Neuronal stem cell (in vitro differentiated cells): ENCODE data around the gene MFAP4.

ENCODE experiments used
- DNase-seq: peaks from one replicate; pipeline ENCODE4 v3.0.0-alpha.2; 2013; ENCODE audit warnings: low spot score
- H2AFZ ChIP-seq: one replicate; pipeline ENCODE4 v1.6.1; 2013; ENCODE audit warnings: mild to moderate bottlenecking, low read length, inconsistent platforms
- H2AK5ac ChIP-seq: 2 replicates; pipeline ENCODE4 v1.6.1; 2013; ENCODE audit warnings: low read depth, mild to moderate bottlenecking, inconsistent platforms, low read length, moderate library complexity, mixed read lengths
- H2BK120ac ChIP-seq: 2 replicates; pipeline ENCODE4 v1.6.1; 2013; ENCODE audit warnings: low read depth, mild to moderate bottlenecking, inconsistent platforms, low read length, moderate library complexity, mixed read lengths
- H2BK12ac ChIP-seq: one replicate; pipeline ENCODE4 v1.6.1; 2013; ENCODE audit warnings: low read length, inconsistent platforms
- H2BK15ac ChIP-seq: 2 replicates; pipeline ENCODE4 v1.6.1; 2013; ENCODE audit warnings: mild to moderate bottlenecking, low read length, inconsistent platforms, mixed read lengths
- H2BK5ac ChIP-seq: one replicate; pipeline ENCODE4 v1.6.1; 2013; ENCODE audit warnings: inconsistent platforms, mild to moderate bottlenecking, low read length, moderate library complexity
- H3K14ac ChIP-seq: one replicate; pipeline ENCODE4 v1.6.1; 2013; ENCODE audit warnings: low read length, inconsistent platforms
- H3K18ac ChIP-seq: 2 replicates; pipeline ENCODE4 v1.6.1; 2013; ENCODE audit warnings: low read length, inconsistent platforms
- H3K23ac ChIP-seq: 2 replicates; pipeline ENCODE4 v1.6.1; 2013; ENCODE audit warnings: low read depth, mild to moderate bottlenecking, mixed read lengths, low read length, inconsistent platforms; ENCODE audit not compliant: poor library complexity
- H3K27ac ChIP-seq: replicated peaks from 3 replicates; pipeline ENCODE4 v1.5.1; 2013; ENCODE audit warnings: low read length, inconsistent platforms
- H3K27me3 ChIP-seq, 3 experiments: 2 replicates each; pipeline ENCODE4 v1.6.1; 2013; ENCODE audit warnings: low read length in 3 of 3, mild to moderate bottlenecking in 2 of 3, inconsistent platforms in 1 of 3, low read depth in 1 of 3, mixed read lengths in 1 of 3, moderate library complexity in 1 of 3; ENCODE audit not compliant: control insufficient read depth in 3 of 3, insufficient read depth in 3 of 3
- H3K36me3 ChIP-seq, 2 donors: replicated peaks in 1 of 2; 2 replicates each; pipeline ENCODE4 v1.6.1; 2013; ENCODE audit warnings: low read length in 2 of 2; ENCODE audit not compliant: control insufficient read depth in 2 of 2, insufficient read depth in 2 of 2
- H3K4ac ChIP-seq: 2 replicates; pipeline ENCODE4 v1.6.1; 2013; ENCODE audit warnings: inconsistent platforms, mild to moderate bottlenecking, low read length, moderate library complexity
- H3K4me1 ChIP-seq, 2 donors: 1 replicate in 1 of 2; 2 replicates in 1 of 2; pipeline ENCODE4 v1.6.1; 2013; ENCODE audit warnings: low read length in 2 of 2, low read depth in 1 of 2; ENCODE audit not compliant: control insufficient read depth in 2 of 2, insufficient read depth in 1 of 2
- H3K4me2 ChIP-seq: one replicate; pipeline ENCODE4 v1.6.1; 2013; ENCODE audit warnings: mild to moderate bottlenecking, low read length, inconsistent platforms; ENCODE audit not compliant: insufficient read depth, poor library complexity, severe bottlenecking
- H3K4me3 ChIP-seq, 2 donors: 2 replicates each; pipeline ENCODE4 v1.5.1; 2013; ENCODE audit warnings: low read length in 2 of 2, mild to moderate bottlenecking in 2 of 2, inconsistent platforms in 1 of 2, moderate library complexity in 1 of 2
- H3K79me1 ChIP-seq: one replicate; pipeline ENCODE4 v1.6.1; 2013; ENCODE audit warnings: low read depth, mild to moderate bottlenecking, inconsistent platforms, low read length, moderate library complexity
- H3K9ac ChIP-seq: one replicate; pipeline ENCODE4 v1.6.1; 2013; ENCODE audit warnings: mild to moderate bottlenecking, low read depth, low read length, inconsistent platforms; ENCODE audit not compliant: poor library complexity
- H3K9me3 ChIP-seq, 2 donors: replicated peaks in 1 of 2; 2 replicates each; pipeline versions ENCODE3 to v1.6.1; 2013; ENCODE audit warnings: low read length in 2 of 2, mild to moderate bottlenecking in 2 of 2, inconsistent platforms in 1 of 2, low read depth in 1 of 2, mixed read lengths in 1 of 2, moderate library complexity in 1 of 2; ENCODE audit not compliant: control insufficient read depth in 2 of 2, insufficient read depth in 1 of 2
- H4K8ac ChIP-seq: one replicate; pipeline ENCODE4 v1.6.1; 2013; ENCODE audit warnings: low read depth, mild to moderate bottlenecking, inconsistent platforms, low read length, moderate library complexity
- H4K91ac ChIP-seq: one replicate; pipeline ENCODE4 v1.6.1; 2013; ENCODE audit warnings: low read length, low read depth, mild to moderate bottlenecking, inconsistent platforms; ENCODE audit not compliant: poor library complexity
- WGBS, 2 donors: extraction: QIAGEN DNeasy Blood & Tissue Kit; methylation state at CpG; one replicate each; pipeline ENCODE4 v1.1.7; 2013; ENCODE audit warnings: missing lambda C conversion rate in 2 of 2, mixed read lengths in 1 of 2; ENCODE audit not compliant: insufficient read length in 2 of 2, insufficient replicate concordance in 1 of 2; ENCODE audit errors: extremely low coverage in 2 of 2; 5-methylcytosine and 5-hydroxymethylcytosine counted together

The MFAP4 gene

GRCh38 chr17:19372011-19372370, 15.0 kb downstream of the MFAP4 start:
- H3K14ac ChIP-seq: no peak overlapping the region
- H3K79me1 ChIP-seq: no peaks in the 10 kb centered on the region
- no peak overlapping the region for H3K9ac ChIP-seq
- H3K4me3 ChIP-seq: no peak overlapping the region
- no peak overlapping the region for H2BK120ac ChIP-seq
- H3K4me2 ChIP-seq: no peak overlapping the region
- peaks cover 0 to 3% of the 10 kb centered on the region in 2 donors for H3K4me1 ChIP-seq
- no CpG with 5 or more reads among the region's 9 CpGs for WGBS, 2 donors
- no peak overlapping the region for H2BK15ac ChIP-seq
- no peak overlapping the region for H2AFZ ChIP-seq
- H3K27me3 ChIP-seq: no peaks in the 10 kb centered on the region
- H3K18ac ChIP-seq: no peak overlapping the region
- H3K27ac ChIP-seq: no peak overlapping the region
- no peak overlapping the region for H2BK5ac ChIP-seq
- H3K36me3 ChIP-seq: peaks cover 0 to 4% of the 10 kb centered on the region in 2 donors
- no peaks in the 10 kb centered on the region for H3K9me3 ChIP-seq
- H2AK5ac ChIP-seq: no peak overlapping the region
- no peak overlapping the region for H4K8ac ChIP-seq
- DNase-seq: no peak
- no peak overlapping the region for H3K4ac ChIP-seq
- no peak overlapping the region for H4K91ac ChIP-seq
- H2BK12ac ChIP-seq: no peak overlapping the region
- H3K23ac ChIP-seq: no peak overlapping the region

DNA sequence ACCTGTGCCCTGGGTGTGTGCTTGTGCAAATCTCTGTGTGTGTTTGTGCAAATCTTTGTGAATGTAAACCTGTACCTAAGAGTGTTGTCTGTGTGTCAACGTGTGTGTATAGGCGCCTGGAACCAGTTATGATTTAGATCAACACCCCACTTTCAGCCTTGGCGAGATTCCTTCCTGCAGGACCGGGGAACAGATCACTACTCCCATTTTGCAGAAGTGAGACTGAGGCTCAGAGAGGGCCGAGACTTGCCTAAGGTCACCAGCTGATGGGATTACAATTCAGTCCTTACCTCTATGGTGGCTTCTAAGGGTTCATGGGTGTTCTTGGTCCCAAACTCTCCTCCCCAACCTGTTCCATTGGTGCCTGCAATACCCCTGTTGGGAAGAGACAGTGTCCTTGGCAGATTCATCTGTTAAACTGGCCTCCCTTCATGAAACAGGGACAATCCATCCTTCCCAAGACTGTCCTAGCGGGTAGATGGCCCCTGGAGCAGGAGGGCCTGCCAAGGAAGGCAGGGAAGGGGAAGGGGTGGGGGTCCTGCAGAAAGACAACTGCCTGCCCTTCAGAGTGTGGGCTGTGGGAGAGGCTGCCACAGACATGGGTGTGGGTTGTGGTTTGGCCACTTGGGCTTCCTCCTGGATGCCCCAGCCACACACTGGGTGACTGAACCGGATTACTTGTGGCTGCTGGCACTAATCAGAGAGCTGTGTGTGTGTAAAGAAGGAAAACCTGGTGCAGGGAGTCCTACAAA, 15.6 kb downstream of the MFAP4 start:
- H3K18ac ChIP-seq: no peak overlapping the region
- H2BK120ac ChIP-seq: no peak overlapping the region
- no peak overlapping the region for H3K4me2 ChIP-seq
- H3K27me3 ChIP-seq: no peaks in the 10 kb centered on the region
- H3K27ac ChIP-seq: no peak overlapping the region
- no peak overlapping the region for H2BK5ac ChIP-seq
- WGBS, 2 donors: no CpG with 5 or more reads among the region's 7 CpGs
- no peaks in the 10 kb centered on the region for H3K79me1 ChIP-seq
- H3K4ac ChIP-seq: no peak overlapping the region
- DNase-seq: no peak
- H4K91ac ChIP-seq: no peak overlapping the region
- no peak overlapping the region for H3K14ac ChIP-seq
- H2AFZ ChIP-seq: no peak overlapping the region
- H3K9me3 ChIP-seq: no peaks in the 10 kb centered on the region
- H3K36me3 ChIP-seq: peaks cover 0 to 4% of the 10 kb centered on the region in 2 donors
- no peak overlapping the region for H3K23ac ChIP-seq
- H3K4me1 ChIP-seq: peaks cover 0 to 3% of the 10 kb centered on the region in 2 donors
- no peak overlapping the region for H2AK5ac ChIP-seq
- H3K4me3 ChIP-seq: no peak overlapping the region
- no peak overlapping the region for H2BK12ac ChIP-seq
- no peak overlapping the region for H4K8ac ChIP-seq
- H3K9ac ChIP-seq: no peak overlapping the region
- no peak overlapping the region for H2BK15ac ChIP-seq

DNA sequence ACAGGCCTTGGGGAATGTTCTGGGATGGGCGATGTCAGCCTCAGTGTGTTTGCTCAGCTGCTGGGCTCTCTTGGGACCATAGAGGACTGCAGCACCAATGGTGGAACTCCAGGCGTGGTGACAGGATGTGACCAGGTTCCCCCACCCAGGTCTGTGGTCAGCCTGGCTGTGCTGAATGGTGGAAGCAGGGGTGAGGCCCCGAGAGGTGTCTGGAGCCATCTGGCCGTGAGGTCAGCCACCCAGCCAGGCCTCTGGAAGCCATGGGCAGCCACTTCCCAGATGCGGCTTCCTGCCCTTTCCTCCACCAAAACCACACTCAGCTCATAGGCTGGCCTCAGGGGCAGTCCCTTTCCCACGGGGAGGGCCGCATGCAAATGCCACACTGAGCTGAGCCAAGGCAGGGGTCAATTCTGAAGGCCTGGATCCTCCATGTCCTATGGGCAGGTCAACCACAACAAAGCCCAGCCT, 16.5 kb downstream of the MFAP4 start:
- H3K79me1 ChIP-seq: no peaks in the 10 kb centered on the region
- no peak overlapping the region for H3K4me2 ChIP-seq
- peaks cover 0 to 4% of the 10 kb centered on the region in 2 donors for H3K36me3 ChIP-seq
- H3K4ac ChIP-seq: no peak overlapping the region
- no peak overlapping the region for H2AK5ac ChIP-seq
- no peak overlapping the region for H3K4me3 ChIP-seq
- H3K4me1 ChIP-seq: peaks cover 0 to 3% of the 10 kb centered on the region in 2 donors
- no peak overlapping the region for H2BK120ac ChIP-seq
- H3K18ac ChIP-seq: no peak overlapping the region
- no peak overlapping the region for H2BK12ac ChIP-seq
- H3K27ac ChIP-seq: no peak overlapping the region
- no peak overlapping the region for H3K14ac ChIP-seq
- WGBS, 2 donors: no CpG with 5 or more reads among the region's 7 CpGs
- no peak overlapping the region for H2BK15ac ChIP-seq
- DNase-seq: no peak
- no peak overlapping the region for H2BK5ac ChIP-seq
- H4K8ac ChIP-seq: no peak overlapping the region
- no peak overlapping the region for H3K23ac ChIP-seq
- peak overlapping the region; percentile 39 for H3K9ac ChIP-seq
- H4K91ac ChIP-seq: no peak overlapping the region
- no peaks in the 10 kb centered on the region for H3K27me3 ChIP-seq
- H2AFZ ChIP-seq: no peak overlapping the region
- H3K9me3 ChIP-seq: no peaks in the 10 kb centered on the region

DNA sequence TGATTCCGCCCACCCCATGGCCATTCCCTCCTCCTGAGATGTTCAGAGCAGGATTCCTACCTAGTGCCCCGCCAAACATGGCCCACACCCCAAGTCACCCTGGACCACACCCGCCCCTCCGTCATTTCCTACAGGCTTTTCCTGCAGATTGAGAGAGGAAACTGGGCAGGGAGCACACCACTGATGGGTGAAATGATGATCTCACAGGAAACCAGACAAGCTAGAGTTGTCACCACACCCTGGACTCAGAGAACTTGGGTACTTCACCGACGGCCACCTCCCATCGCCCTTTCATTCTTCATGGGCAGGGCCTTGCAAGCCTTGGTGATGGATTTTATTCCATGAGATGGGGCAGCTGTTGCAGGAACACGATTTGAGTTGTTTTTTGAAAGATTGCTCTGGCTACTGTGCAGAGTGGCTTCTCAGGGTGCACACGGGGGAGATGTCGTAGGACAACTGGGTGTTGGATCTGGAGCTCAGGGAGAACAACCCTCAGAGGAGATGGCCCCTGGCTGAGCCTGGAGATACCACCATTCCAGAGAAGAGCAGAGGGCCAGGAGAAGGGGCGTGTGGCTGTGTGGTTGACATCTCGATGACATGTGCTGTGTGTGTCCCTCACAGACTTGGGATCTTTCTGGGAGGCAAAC, 17.0 kb downstream of the MFAP4 start:
- H3K27ac ChIP-seq: no peak overlapping the region
- peaks cover 0 to 4% of the 10 kb centered on the region in 2 donors for H3K36me3 ChIP-seq
- H2BK5ac ChIP-seq: no peak overlapping the region
- H2AK5ac ChIP-seq: no peak overlapping the region
- H3K9me3 ChIP-seq: no peaks in the 10 kb centered on the region
- no peak overlapping the region for H3K4me3 ChIP-seq
- H3K18ac ChIP-seq: no peak overlapping the region
- no peak overlapping the region for H3K4ac ChIP-seq
- H3K27me3 ChIP-seq: no peaks in the 10 kb centered on the region
- H4K8ac ChIP-seq: no peak overlapping the region
- H3K9ac ChIP-seq: peak overlapping the region; percentile 39
- no peak overlapping the region for H4K91ac ChIP-seq
- no peak overlapping the region for H3K4me2 ChIP-seq
- no peak overlapping the region for H2BK120ac ChIP-seq
- no peak overlapping the region for H3K14ac ChIP-seq
- H2AFZ ChIP-seq: no peak overlapping the region
- H3K79me1 ChIP-seq: no peaks in the 10 kb centered on the region
- WGBS, 2 donors: no CpG with 5 or more reads among the region's 12 CpGs
- no peak overlapping the region for H3K23ac ChIP-seq
- DNase-seq: no peak
- H3K4me1 ChIP-seq: peaks cover 0 to 3% of the 10 kb centered on the region in 2 donors
- no peak overlapping the region for H2BK12ac ChIP-seq
- H2BK15ac ChIP-seq: no peak overlapping the region
